Measurements from ENCODE around the gene EFNA1. TPM values are rescaled to one million over a fixed set of nuclear protein-coding genes. Genes with fewer than 3 reads are reported as not detected.
A peak's percentile ranks its signal among the peaks of the same experiment; 100 is the strongest.

The EFNA1 gene
- total RNA-seq, 1 experiment from 2014 or later = 19.7 TPM

DNA sequence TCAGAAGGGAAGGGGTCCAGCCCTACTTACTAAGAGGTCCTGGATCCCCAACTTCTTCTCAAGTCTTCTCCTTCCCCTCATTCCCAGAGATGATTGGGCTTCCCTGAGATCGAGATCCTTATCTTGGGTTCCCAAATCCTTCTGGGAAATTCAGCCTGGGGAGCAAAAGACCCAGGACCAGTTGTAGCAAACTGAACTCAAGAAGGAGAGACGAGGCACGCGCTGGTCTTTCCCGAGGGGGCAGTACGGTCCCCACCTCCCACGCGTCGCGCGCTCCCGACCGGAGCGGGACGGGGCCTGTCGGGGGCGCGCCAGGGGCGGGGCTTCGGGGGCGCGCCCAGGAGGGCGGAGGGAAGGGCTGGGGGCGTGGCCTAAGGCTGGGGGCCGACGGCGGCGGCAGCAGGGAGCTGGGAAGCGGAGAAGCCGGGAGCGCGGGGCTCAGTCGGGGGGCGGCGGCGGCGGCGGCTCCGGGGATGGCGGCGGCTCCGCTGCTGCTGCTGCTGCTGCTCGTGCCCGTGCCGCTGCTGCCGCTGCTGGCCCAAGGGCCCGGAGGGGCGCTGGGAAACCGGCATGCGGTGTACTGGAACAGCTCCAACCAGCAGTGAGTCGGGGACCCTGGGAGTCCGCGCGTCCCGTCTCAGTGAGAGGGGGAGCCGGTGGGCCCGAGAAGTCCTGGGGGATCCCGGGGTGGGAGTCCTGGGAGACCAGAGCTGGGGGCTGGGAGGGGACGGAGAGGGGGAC lies 49.0 kb upstream of the EFNA1 start, which contains the start of gene EFNA3:
Gene EFNA3 (plus strand): TSS at position 369 of the 741 bp plus-strand sequence. CDS start 105 bp downstream, at position 474.
- H3K9ac ChIP-seq (ENCODE audit: low read length) = peak within 1 kb of the TSS; percentile 81
- peak within 1 kb of the TSS; percentile 99 for H3K4me2 ChIP-seq (ENCODE audit: low read length)
- peak within 1 kb of the TSS; percentile 31; the same call in 1 of the 2 replicates for H3K27ac ChIP-seq (ENCODE audit: low read depth, low read length)
- no peaks in the 10 kb centered on the region for H3K27me3 ChIP-seq (ENCODE audit: insufficient read depth, low read length)
- H2AFZ ChIP-seq (ENCODE audit: low read depth, low read length, poor library complexity, severe bottlenecking) = peak within 1 kb of the TSS; percentile 45
- H4K20me1 ChIP-seq (ENCODE audit: insufficient read depth) = no peaks in the 10 kb centered on the region
- no peak for TF ChIP-seq CTCF (IDR thresholded peaks at IDR 0.05 in 2 of 3, conservative IDR thresholded peaks at IDR 0.05 in 1 of 3; ENCODE audit: borderline replicate concordance in 1 of 3, insufficient read depth in 1 of 3, low read depth in 2 of 3, low read length in 2 of 3)
- no peak for TF ChIP-seq ATF3 (IDR thresholded peaks at IDR 0.05)
- TF ChIP-seq POLR2AphosphoS5 (IDR thresholded peaks at IDR 0.05; ENCODE audit: low read depth, low read length) = peak; percentile 73
- no peak for TF ChIP-seq SIN3A (IDR thresholded peaks at IDR 0.05; ENCODE audit: low read depth)
- ChIA-PET CTCF (interaction anchor here (0.8 to 1.8 kb wide), 6 partner anchors 12 to 94 kb away, joined by 3 to 8 read pairs (median 4); partner anchors contain the start of genes EFNA4 and KRTCAP2), POLR2A (interaction anchor here (0.7 to 1.1 kb wide), 2 partner anchors 11 to 61 kb away, joined by 3 read pairs; partner anchors contain the start of gene DPM3), RAD21 (ENCODE audit: low non-redundant PET in 1 of 2, low total read pairs in 2 of 2, uncharacterized antibody in 2 of 2, unreplicated experiment in 2 of 2) (interaction anchor here (0.7 to 1.5 kb wide), 2 partner anchors 15 to 349 kb away, joined by 3 to 4 read pairs; partner anchors contain the start of gene EFNA4 (in 1 of the 2))
- peaks cover 23 to 53% of the 10 kb centered on the region in 2 experiments for H3K4me1 ChIP-seq (ENCODE audit: control insufficient read depth in 1 of 2, insufficient read depth in 2 of 2, low read length in 2 of 2)
- intact Hi-C loops (cut with micrococcal nuclease) = no loop called here
- DNase-seq (ENCODE audit: low read depth, low spot score) (no peak), ATAC-seq (peak; percentile 76)
- no peaks in the 10 kb centered on the region; the same call in 1 of the 2 replicates for H3K79me2 ChIP-seq (ENCODE audit: insufficient read depth, low read length)
- no peaks in the 10 kb centered on the region for H3K36me3 ChIP-seq (ENCODE audit: control insufficient read depth in 1 of 2, insufficient read depth in 2 of 2, low read length in 2 of 2)
- no peaks in the 10 kb centered on the region for H3K9me2 ChIP-seq (ENCODE audit: insufficient read depth)
- BruUV-seq (replicated peaks) = no TSS peak
- H3K4me3 ChIP-seq (replicated peaks in 1 of 2; ENCODE audit: low read depth in 1 of 2, low read length in 2 of 2) = peak within 1 kb of the TSS; percentile 73 to 90
- H3K9me3 ChIP-seq (ENCODE audit: control insufficient read depth in 1 of 2, insufficient read depth in 1 of 2, low read depth in 1 of 2, low read length in 2 of 2) = no peaks in the 10 kb centered on the region

Data from HCT116 (cell line).